DMS114 treated with DMSO at 0.1 percent for 48 hours (cell line): ENCODE results near the gene PDE4D.
A peak's percentile ranks its signal among the peaks of the same experiment; 100 is the strongest.
"Not testable (repeated sequence)": the region's sequence is repeated elsewhere in the genome, so short reads cannot be mapped to it uniquely, and the experiment has no call there.

Experiments used
- DNase-seq: peaks from one replicate; lab custom pipeline; 2025; ENCODE audit not compliant: unreplicated experiment; lab: John Stamatoyannopoulos, UW

PDE4D gene

GRCh38 chr5:59587489-59588337 is 305.8 kb downstream of the PDE4D start:
- DNase-seq = peak; percentile 51

GRCh38 chr5:59586841-59587240 is 306.7 kb downstream of the PDE4D start:
- no peak for DNase-seq

GRCh38 chr5:59584858-59585846 is 308.4 kb downstream of the PDE4D start:
- DNase-seq = no peak

- DNase-seq = no peak
These were observed 309.5 kb downstream of the PDE4D start for GRCh38 chr5:59583810-59584562.

GRCh38 chr5:59583151-59583809 is 310.2 kb downstream of the PDE4D start:
- DNase-seq = peak; percentile 13

GRCh38 chr5:59582746-59583145 is 310.8 kb downstream of the PDE4D start:
- DNase-seq = no peak

GRCh38 chr5:59579824-59580167 is 313.7 kb downstream of the PDE4D start:
- DNase-seq = no peak

- DNase-seq = no peak
These were observed 314.3 kb downstream of the PDE4D start for GRCh38 chr5:59579101-59579823.

- no peak for DNase-seq
These were observed 316.0 kb downstream of the PDE4D start for GRCh38 chr5:59577485-59577884.

- no peak for DNase-seq
These were observed 317.7 kb downstream of the PDE4D start for GRCh38 chr5:59575648-59576445.

- not testable (repeated sequence) for DNase-seq
These were observed 320.0 kb downstream of the PDE4D start for GRCh38 chr5:59573509-59573908.

- DNase-seq = no peak
These were observed 322.5 kb downstream of the PDE4D start for GRCh38 chr5:59571067-59571466.

GRCh38 chr5:59569608-59570334 is 323.8 kb downstream of the PDE4D start:
- DNase-seq = no peak

GRCh38 chr5:59569158-59569557 is 324.4 kb downstream of the PDE4D start:
- no peak for DNase-seq

- no peak for DNase-seq
These were observed 325.4 kb downstream of the PDE4D start for GRCh38 chr5:59568161-59568560.

GRCh38 chr5:59565551-59565950 is 328.0 kb downstream of the PDE4D start:
- DNase-seq = no peak

- DNase-seq = no peak
These were observed 328.6 kb downstream of the PDE4D start for GRCh38 chr5:59564895-59565294.

- no peak for DNase-seq
These were observed 330.7 kb downstream of the PDE4D start for GRCh38 chr5:59562756-59563389.
